Nephron (organoid): ENCODE results near the gene CAMTA1.

Experiments
- H3K27ac Mint-ChIP-seq, 3 experiments: 2 replicates each; pipeline ENCODE4 v1.8.0; 2020; ENCODE audit warnings: mixed read lengths in 3 of 3, mild to moderate bottlenecking in 2 of 3, moderate library complexity in 1 of 3
- H3K27me3 Mint-ChIP-seq: 2 replicates; pipeline ENCODE4 v1.8.0; 2021; ENCODE audit warnings: low read depth, mild to moderate bottlenecking, moderate library complexity, mixed read lengths
- H3K36me3 Mint-ChIP-seq: 2 replicates; pipeline ENCODE4 v1.8.0; 2020; ENCODE audit warnings: low read depth, mixed read lengths
- H3K4me1 Mint-ChIP-seq: 2 replicates; pipeline ENCODE4 v1.8.0; 2020; ENCODE audit warnings: mixed read lengths
- H3K4me3 Mint-ChIP-seq, 3 experiments: 2 replicates each; pipeline ENCODE4 v1.8.0; 2020; ENCODE audit warnings: mild to moderate bottlenecking in 3 of 3, mixed read lengths in 3 of 3, moderate library complexity in 2 of 3
- H3K9me3 Mint-ChIP-seq: 2 replicates; pipeline ENCODE4 v1.8.0; 2020; ENCODE audit warnings: mixed read lengths
- TF ChIP-seq, protein P1 (sequence below), 3 experiments: fragments of 200-600 bp; sonication (generic); IDR thresholded peaks; one replicate each; pipeline ENCODE4 v1.5.0; 2021; ENCODE audit warnings: antibody characterized with exemption in 3 of 3; ENCODE audit not compliant: unreplicated experiment in 3 of 3

The CAMTA1 gene

GRCh38 chr1:6954591-6954990 is 169.3 kb downstream of the CAMTA1 start:
- Mint-ChIP-seq H3K27ac (peak overlapping the region in 2 of 3 experiments; percentile 51 to 67), H3K27me3 (peaks cover 9% of the 10 kb centered on the region), H3K9me3 (no peaks in the 10 kb centered on the region), H3K36me3 (no peaks in the 10 kb centered on the region), H3K4me3 (peak overlapping the region in 1 of 3 experiments; percentile 44), H3K4me1 (peaks cover 72% of the 10 kb centered on the region)
- TF ChIP-seq, protein P1, sequence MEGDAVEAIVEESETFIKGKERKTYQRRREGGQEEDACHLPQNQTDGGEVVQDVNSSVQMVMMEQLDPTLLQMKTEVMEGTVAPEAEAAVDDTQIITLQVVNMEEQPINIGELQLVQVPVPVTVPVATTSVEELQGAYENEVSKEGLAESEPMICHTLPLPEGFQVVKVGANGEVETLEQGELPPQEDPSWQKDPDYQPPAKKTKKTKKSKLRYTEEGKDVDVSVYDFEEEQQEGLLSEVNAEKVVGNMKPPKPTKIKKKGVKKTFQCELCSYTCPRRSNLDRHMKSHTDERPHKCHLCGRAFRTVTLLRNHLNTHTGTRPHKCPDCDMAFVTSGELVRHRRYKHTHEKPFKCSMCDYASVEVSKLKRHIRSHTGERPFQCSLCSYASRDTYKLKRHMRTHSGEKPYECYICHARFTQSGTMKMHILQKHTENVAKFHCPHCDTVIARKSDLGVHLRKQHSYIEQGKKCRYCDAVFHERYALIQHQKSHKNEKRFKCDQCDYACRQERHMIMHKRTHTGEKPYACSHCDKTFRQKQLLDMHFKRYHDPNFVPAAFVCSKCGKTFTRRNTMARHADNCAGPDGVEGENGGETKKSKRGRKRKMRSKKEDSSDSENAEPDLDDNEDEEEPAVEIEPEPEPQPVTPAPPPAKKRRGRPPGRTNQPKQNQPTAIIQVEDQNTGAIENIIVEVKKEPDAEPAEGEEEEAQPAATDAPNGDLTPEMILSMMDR (IDR thresholded peaks at IDR 0.05; ENCODE audit: unreplicated experiment in 3 of 3): no peak

- Mint-ChIP-seq H3K27ac (no peak overlapping the region), H3K9me3 (no peaks in the 10 kb centered on the region), H3K27me3 (peaks cover 3% of the 10 kb centered on the region), H3K36me3 (no peaks in the 10 kb centered on the region), H3K4me1 (peaks cover 73% of the 10 kb centered on the region), H3K4me3 (no peak overlapping the region)
- TF ChIP-seq, protein P1 (IDR thresholded peaks at IDR 0.05; ENCODE audit: unreplicated experiment in 3 of 3): no peak
Observed at GRCh38 chr1:6955357-6956094, 170.3 kb downstream of the CAMTA1 start.

DNA sequence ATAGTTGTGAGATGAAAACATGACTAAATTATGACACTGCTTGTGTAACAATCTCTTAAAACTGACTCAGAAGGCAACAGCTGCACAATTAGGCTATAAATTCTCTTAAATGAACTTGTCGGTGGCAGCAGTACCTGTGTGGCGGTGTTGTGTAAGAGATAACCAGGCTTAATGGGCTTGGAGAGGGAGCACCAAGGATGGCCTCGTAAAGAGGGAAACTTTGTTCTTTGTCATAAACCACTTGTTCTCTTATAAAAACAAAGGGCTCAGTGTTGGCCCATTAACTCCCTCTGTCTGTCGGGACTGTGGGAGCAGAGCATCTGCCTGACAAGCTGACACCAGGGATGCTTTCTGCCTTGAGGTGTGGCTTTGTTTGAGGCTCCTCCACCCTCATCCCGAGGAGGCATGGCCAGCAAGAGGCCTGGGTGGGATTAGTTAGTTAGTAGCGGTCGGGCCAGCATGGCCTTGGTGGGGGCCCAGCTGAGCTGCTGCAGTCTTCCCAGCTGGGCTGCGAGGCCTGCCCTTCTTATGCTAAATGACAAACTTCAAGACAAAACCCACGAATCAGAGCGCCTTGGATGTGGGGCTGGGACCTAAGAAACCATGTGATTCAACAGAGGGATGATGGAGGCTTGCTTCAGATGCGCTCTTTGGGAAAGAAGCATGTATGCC is 171.4 kb downstream of the CAMTA1 start:
- Mint-ChIP-seq H3K27me3 (peaks cover 3% of the 10 kb centered on the region), H3K9me3 (no peaks in the 10 kb centered on the region), H3K27ac (peak overlapping the region in 2 of 3 experiments; percentile 7 to 83), H3K4me3 (no peak overlapping the region), H3K4me1 (peaks cover 81% of the 10 kb centered on the region), H3K36me3 (no peaks in the 10 kb centered on the region)
- TF ChIP-seq, protein P1 (IDR thresholded peaks at IDR 0.05; ENCODE audit: unreplicated experiment in 3 of 3): no peak

DNA sequence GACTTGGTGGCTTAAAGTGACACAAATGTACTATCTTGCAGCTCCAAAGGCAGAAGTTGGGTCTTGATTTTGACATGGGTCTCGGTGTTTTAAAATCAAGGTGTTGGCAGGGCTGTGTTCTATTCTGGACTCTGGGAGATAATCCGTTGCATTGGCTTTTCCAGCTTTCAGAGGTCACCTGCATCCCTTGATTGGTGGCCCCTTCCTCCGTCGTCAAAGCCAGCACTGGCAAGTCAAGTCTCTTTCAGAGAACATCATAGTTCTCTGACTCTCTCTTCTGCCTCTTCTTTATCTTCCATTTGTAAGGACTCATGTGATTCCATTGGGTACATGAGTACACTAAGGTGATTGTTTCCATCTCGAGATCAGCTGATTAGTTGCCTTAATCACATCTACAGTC is 172.1 kb downstream of the CAMTA1 start:
- TF ChIP-seq, protein P1 (IDR thresholded peaks at IDR 0.05; ENCODE audit: unreplicated experiment in 3 of 3): no peak
- peaks cover 3% of the 10 kb centered on the region for H3K27me3 Mint-ChIP-seq
- H3K27ac Mint-ChIP-seq: peak overlapping the region in 1 of 3 experiments; percentile 80
- no peaks in the 10 kb centered on the region for H3K36me3 Mint-ChIP-seq
- H3K4me1 Mint-ChIP-seq: peaks cover 86% of the 10 kb centered on the region
- no peak overlapping the region for H3K4me3 Mint-ChIP-seq
- no peaks in the 10 kb centered on the region for H3K9me3 Mint-ChIP-seq

GRCh38 chr1:6958407-6959030 is 173.3 kb downstream of the CAMTA1 start:
- no peaks in the 10 kb centered on the region for H3K36me3 Mint-ChIP-seq
- peaks cover 3% of the 10 kb centered on the region for H3K27me3 Mint-ChIP-seq
- H3K4me1 Mint-ChIP-seq: peaks cover 76% of the 10 kb centered on the region
- H3K9me3 Mint-ChIP-seq: no peaks in the 10 kb centered on the region
- TF ChIP-seq, protein P1 (IDR thresholded peaks at IDR 0.05; ENCODE audit: unreplicated experiment in 3 of 3): no peak
- peak overlapping the region; percentile 92 to 96 (median 94) for H3K27ac Mint-ChIP-seq
- no peak overlapping the region for H3K4me3 Mint-ChIP-seq
